HG03097 (cell line): Measurements from ENCODE around the gene RPRD2.
"Not testable (repeated sequence)": the region's sequence is repeated elsewhere in the genome, so short reads cannot be mapped to it uniquely, and the experiment has no call there.

Experiments used
- ATAC-seq: cut with Tn5 transposase; IDR thresholded peaks from one replicate; pipeline ENCODE4 v1.9.1; 2021; ENCODE audit not compliant: unreplicated experiment, low FRiP score

Gene RPRD2

GRCh38 chr1:150388241-150388640 lies 24.3 kb downstream of the RPRD2 start:
- ATAC-seq: no peak

DNA sequence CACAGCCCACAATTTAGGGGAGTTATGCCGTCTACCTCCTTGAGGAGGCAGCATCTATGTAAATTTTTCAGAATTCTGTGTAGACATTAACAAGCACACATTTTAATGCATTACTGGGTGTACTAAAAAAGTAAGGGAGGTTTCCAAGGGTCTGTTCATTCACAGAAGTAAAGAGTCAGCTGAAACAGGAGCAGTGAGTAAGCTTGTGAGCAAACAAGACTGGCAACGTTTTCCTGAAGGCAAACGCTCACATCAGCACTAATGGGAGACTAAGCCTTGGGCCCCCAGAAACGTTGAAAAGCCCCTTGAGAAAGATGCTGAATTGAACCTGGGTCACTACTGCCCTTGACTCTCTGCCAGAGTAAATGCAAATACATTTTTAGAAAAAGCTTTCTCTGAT lies 25.7 kb downstream of the RPRD2 start:
- no peak for ATAC-seq

- ATAC-seq: no peak
Measured at GRCh38 chr1:150392627-150393026, 28.7 kb downstream of the RPRD2 start.

- not testable (repeated sequence) for ATAC-seq
Measured at GRCh38 chr1:150395115-150395514, 31.2 kb downstream of the RPRD2 start.

- no peak for ATAC-seq
Measured at GRCh38 chr1:150397392-150398032, 33.6 kb downstream of the RPRD2 start.

- no peak for ATAC-seq
Measured at GRCh38 chr1:150404465-150404864, 40.5 kb downstream of the RPRD2 start.

DNA sequence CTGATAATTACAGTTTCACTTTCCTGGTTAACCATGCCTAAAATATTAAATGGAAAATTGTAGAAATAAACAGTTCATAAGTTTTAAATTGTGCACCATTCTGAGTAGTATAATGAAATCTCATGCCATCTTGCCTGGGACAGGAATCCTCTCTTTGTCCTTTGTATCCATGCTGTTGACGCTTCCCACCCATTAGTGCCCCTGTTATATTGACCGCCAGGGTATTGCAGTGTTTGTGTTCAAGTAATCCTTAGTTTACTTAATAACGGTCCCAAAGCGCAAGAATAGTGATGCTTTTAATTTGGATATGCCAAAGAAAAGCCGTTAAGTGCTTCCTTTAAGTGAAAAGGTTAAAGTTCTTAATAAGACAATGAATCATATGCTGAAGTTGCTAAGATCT lies 41.7 kb downstream of the RPRD2 start:
- no peak for ATAC-seq

- ATAC-seq: no peak
Measured at GRCh38 chr1:150406483-150406882, 42.5 kb downstream of the RPRD2 start.

GRCh38 chr1:150407330-150407729 lies 43.4 kb downstream of the RPRD2 start:
- ATAC-seq: no peak

- no peak for ATAC-seq
Measured at GRCh38 chr1:150408800-150409199, 44.9 kb downstream of the RPRD2 start.

DNA sequence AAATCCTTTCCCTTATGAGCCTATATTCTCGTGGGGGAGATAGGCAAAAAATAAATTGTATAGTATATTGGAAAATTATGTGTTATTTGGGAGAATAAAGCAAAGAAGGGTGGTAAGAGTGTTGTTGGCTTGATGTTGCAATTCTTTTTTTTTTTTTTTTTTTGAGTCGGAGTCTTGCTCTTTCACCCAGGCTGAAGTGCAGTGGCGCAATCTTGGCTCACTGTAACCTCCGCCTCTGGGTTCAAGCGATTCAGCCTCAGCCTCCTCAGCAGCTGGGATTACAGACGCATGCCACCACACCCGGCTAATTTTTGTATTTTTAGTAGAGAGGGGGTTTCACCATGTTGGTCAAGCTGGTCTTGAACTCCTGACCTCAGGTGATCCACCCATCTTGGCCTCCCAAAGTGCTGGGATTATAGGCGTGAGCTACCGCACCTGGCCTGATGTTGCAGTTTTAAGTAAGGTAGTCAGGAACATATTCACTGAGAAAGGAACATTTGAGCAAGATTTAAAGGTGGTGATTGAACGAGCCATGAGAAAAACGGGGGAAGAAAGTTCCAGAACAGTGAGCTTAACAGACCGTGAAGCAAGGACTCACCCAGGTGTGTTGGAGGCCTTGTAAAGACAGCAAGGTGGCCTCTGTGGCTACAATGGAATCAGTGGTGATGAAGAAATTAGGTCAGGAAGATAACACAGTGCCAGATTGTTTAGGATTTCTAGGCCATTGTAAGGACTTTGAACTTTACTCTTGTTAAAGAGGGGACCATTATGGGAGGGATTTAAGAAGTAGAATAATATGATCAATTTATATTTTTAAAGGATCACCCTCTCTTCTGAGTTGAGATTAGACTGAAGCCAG lies 45.8 kb downstream of the RPRD2 start:
- ATAC-seq: no peak

DNA sequence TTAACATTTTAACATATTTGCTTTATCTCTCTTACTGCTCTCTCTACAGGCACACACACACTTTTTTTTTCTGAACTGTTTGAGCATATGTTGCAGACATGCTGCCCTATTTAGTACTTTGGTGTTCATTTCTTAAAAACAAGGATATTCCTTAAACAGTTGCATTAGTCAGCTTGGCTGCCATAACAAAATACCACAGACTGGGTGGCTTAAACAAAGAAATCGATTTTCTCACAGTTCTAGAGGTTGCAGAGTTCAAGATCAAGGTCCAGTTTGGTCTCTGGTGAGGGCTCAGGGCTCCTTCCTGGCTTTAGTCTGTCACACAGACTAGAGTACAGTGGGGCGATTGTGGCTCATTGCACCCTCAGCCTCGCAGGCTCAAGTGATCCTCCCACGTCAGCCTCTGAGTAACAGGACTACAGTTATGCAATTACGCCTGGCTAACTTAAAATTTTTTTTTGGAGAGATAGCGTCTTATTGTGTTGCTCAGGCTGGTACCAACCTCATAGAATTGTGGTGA lies 46.7 kb downstream of the RPRD2 start:
- no peak for ATAC-seq

- no peak for ATAC-seq
Measured at GRCh38 chr1:150414592-150414991, 50.6 kb downstream of the RPRD2 start.

DNA sequence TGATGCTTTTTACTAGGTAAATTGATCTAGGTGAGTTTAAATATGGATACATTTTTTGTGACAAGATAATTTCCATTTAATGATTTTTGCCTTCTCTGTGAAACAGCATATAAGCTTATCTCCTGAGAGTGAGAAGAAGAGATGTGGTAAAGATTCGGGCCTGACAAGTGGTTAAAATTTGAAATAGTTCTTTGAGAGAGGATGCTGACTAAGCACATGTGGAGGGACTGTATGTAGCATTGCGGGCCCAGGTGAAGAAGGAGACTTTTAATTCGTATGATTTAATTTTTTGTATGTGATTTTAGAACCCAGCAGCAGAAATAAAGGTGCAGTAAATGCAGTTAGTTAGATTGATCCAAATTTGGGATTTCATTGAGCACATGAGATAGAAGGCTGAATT lies 51.9 kb downstream of the RPRD2 start:
- no peak for ATAC-seq

GRCh38 chr1:150420560-150421265 lies 56.8 kb downstream of the RPRD2 start:
- ATAC-seq: no peak

DNA sequence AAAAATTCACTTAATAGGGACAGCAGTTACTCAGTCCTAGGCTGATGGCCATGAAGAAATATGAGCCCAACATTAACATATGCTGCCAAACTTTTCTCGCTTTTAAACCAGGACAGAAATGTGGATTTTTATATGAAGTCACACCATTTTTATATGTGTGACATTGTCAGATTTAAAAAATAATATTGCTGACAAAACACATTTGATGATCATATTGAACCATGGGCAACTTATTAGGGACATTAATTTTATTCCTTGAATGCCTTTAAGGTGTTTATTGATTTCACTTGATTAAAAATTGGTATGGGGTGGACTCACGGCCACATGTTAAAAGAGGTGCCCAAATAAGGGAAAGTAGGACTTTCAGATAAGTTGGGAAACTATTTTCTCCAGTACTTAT lies 58.6 kb downstream of the RPRD2 start:
- no peak for ATAC-seq

DNA sequence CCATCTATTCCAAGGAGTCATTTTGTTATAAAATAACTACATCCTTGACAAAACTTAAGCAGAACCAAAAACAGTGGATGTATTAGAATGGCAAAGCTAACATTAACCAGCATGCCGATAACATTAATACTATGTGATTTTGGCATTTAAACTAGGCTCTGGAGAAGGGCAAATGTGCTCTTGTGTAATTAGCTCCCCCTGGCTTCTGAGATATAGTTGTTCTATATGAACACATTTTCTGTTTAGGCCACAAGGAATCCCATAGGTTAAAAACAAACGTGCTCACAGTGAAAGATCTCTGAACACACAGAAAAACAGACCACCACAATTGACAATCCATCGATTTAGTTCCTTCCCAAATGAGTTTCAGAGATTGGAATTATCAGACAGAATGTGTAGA lies 65.9 kb downstream of the RPRD2 start:
- ATAC-seq: no peak

GRCh38 chr1:150441121-150441520 lies 77.2 kb downstream of the RPRD2 start:
- ATAC-seq: no peak

- ATAC-seq: no peak
Measured at GRCh38 chr1:150444232-150444631, 80.3 kb downstream of the RPRD2 start.

DNA sequence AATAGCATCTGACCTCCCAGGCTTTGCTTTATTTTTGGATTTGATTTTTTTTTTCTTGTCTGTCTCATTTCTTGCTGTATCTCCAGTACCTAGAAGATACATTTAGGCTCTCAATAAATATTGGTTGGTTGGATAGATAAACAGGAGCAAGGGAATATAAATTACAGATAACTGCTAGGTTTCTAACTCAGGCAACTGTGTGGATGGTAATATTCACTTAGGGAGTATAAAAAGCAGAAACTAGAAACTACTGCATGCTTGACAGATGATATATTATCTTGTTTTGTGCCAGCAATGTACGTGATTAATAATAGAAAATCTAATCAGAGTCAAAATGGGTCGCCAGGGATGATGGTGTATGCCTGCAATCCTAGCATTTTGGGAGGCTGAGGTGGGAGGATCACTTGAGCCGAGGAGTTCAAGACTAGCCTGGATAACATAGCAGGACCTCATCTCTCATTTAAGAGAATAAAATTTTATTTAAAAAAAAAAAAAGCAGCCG lies 92.2 kb downstream of the RPRD2 start:
- ATAC-seq: no peak

- no peak for ATAC-seq
Measured at GRCh38 chr1:150464422-150464826, 100.5 kb downstream of the RPRD2 start.
